Osteocyte (in vitro differentiated cells): ENCODE data around the gene PRR12. TPM values are rescaled to one million over a fixed set of nuclear protein-coding genes. Genes with fewer than 3 reads are reported as not detected.

Experiments used
- DNase-seq: peaks from one replicate; pipeline ENCODE4 v3.0.0; 2021; ENCODE audit warnings: mixed read lengths; ENCODE audit not compliant: unreplicated experiment; ENCODE audit errors: extremely low spot score
- H3K27ac Mint-ChIP-seq: one replicate; pipeline ENCODE4 v1.8.0; 2021; ENCODE audit warnings: mild to moderate bottlenecking, mixed read lengths; ENCODE audit not compliant: unreplicated experiment
- H3K27me3 Mint-ChIP-seq: one replicate; pipeline ENCODE4 v1.8.0; 2021; ENCODE audit warnings: mixed read lengths; ENCODE audit not compliant: unreplicated experiment
- H3K36me3 Mint-ChIP-seq: one replicate; pipeline ENCODE4 v1.8.0; 2021; ENCODE audit warnings: mixed read lengths; ENCODE audit not compliant: unreplicated experiment
- H3K4me1 Mint-ChIP-seq: one replicate; pipeline ENCODE4 v1.8.0; 2021; ENCODE audit warnings: mixed read lengths; ENCODE audit not compliant: unreplicated experiment
- H3K4me3 Mint-ChIP-seq: one replicate; pipeline ENCODE4 v1.8.0; 2021; ENCODE audit warnings: mild to moderate bottlenecking, moderate library complexity, mixed read lengths; ENCODE audit not compliant: unreplicated experiment
- H3K9me3 Mint-ChIP-seq: one replicate; pipeline ENCODE4 v1.8.0; 2021; ENCODE audit warnings: mixed read lengths; ENCODE audit not compliant: unreplicated experiment
- total RNA-seq: library from RNA; stranded (reverse); gene quantifications from 2 replicates; pipeline ENCODE4 v1.2.1, GENCODE V29; 2021
- TF ChIP-seq, protein P1 (sequence below): fragments of 200-600 bp; sonication (generic); IDR thresholded peaks from 2 replicates; pipeline ENCODE4 v1.5.0; 2021; ENCODE audit warnings: antibody characterized with exemption, mild to moderate bottlenecking, moderate library complexity

The PRR12 gene
- total RNA-seq, 1 donor from 2014 or later, result 31.6 TPM

DNA sequence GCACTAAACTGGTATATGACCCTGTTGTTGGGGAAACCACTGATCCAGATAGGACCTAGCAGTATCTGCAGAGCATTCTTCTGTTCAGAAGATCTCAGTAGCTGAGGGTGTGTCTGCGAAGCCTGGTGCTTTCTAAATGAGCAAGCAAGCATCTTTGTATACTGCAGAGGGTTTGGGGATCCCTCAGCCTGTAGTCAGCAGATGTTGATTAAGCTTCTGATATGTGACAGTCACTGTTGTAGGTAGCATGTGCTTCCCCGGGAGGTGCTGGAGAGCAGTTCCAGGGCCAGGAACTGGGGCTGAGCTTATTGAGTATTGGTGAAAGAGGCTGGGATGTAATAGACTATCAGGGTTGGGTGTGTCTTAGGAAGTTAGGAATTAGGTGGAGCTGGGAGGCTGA, 52.5 kb downstream of the PRR12 start:
- H3K4me3 Mint-ChIP-seq, result peak overlapping the region; percentile 95

DNA sequence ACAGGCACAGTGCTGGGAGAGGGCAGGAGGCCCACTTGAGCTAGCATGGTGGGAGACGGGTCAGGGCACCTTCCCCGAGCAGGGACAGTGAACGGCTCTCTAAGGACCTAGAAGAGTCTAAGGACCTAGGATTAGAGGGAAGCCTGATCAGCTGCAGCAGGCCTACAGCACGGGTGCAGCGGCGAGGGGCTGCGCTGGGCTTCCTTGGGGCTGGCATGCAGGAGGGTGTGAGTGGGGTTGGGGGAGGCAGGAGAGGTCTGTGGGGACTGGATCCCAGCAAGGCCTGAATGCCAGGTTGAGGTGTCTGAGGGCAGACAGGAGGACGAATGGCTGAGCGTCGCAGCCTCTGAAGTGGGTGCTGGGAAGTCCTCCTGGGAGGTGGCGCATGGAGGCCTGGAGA, 54.6 kb downstream of the PRR12 start:
- Mint-ChIP-seq H3K4me1 (peaks cover 32% of the 10 kb centered on the region), H3K36me3 (peaks cover 21% of the 10 kb centered on the region), H3K9me3 (no peaks in the 10 kb centered on the region), H3K27me3 (no peaks in the 10 kb centered on the region), H3K4me3 (no peak overlapping the region), H3K27ac (no peak overlapping the region)
- DNase-seq, result no peak
- TF ChIP-seq, protein P1, sequence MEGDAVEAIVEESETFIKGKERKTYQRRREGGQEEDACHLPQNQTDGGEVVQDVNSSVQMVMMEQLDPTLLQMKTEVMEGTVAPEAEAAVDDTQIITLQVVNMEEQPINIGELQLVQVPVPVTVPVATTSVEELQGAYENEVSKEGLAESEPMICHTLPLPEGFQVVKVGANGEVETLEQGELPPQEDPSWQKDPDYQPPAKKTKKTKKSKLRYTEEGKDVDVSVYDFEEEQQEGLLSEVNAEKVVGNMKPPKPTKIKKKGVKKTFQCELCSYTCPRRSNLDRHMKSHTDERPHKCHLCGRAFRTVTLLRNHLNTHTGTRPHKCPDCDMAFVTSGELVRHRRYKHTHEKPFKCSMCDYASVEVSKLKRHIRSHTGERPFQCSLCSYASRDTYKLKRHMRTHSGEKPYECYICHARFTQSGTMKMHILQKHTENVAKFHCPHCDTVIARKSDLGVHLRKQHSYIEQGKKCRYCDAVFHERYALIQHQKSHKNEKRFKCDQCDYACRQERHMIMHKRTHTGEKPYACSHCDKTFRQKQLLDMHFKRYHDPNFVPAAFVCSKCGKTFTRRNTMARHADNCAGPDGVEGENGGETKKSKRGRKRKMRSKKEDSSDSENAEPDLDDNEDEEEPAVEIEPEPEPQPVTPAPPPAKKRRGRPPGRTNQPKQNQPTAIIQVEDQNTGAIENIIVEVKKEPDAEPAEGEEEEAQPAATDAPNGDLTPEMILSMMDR, result no peak

More for the DNA sequence above, 52.5 kb downstream of the PRR12 start:
- Mint-ChIP-seq H3K27me3 (no peaks in the 10 kb centered on the region), H3K27ac (peak overlapping the region; percentile 29), H3K36me3 (peaks cover 14% of the 10 kb centered on the region), H3K4me1 (peaks cover 46% of the 10 kb centered on the region), H3K9me3 (no peaks in the 10 kb centered on the region)
- no peak for DNase-seq
- TF ChIP-seq, protein P1, result no peak

DNA sequence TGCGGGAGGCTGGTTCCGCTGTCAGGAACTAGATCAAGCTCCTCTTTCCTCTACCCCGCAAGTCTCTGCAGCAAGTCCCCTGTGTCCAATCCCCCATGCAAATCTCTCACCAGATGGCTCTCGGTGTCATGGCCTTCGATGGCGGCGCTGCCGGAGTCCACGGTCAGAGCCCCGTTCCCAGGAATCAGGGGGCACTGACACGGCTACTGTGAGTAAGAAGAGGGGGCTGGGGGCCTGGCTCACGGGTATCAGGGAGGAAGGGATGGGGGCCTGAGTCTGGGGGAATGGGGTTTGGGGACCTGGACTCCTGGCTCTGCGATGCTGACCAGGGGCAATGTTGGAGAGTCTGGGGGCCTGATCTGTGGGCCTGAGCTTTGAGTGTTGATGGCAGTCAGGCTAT, 55.0 kb downstream of the PRR12 start:
- no peaks in the 10 kb centered on the region for H3K27me3 Mint-ChIP-seq
- H3K4me3 Mint-ChIP-seq, result no peak overlapping the region
- H3K9me3 Mint-ChIP-seq, result no peaks in the 10 kb centered on the region
- no peak overlapping the region for H3K27ac Mint-ChIP-seq
- H3K4me1 Mint-ChIP-seq, result peaks cover 28% of the 10 kb centered on the region
- peaks cover 21% of the 10 kb centered on the region for H3K36me3 Mint-ChIP-seq
- TF ChIP-seq, protein P1, result no peak
- DNase-seq, result no peak

DNA sequence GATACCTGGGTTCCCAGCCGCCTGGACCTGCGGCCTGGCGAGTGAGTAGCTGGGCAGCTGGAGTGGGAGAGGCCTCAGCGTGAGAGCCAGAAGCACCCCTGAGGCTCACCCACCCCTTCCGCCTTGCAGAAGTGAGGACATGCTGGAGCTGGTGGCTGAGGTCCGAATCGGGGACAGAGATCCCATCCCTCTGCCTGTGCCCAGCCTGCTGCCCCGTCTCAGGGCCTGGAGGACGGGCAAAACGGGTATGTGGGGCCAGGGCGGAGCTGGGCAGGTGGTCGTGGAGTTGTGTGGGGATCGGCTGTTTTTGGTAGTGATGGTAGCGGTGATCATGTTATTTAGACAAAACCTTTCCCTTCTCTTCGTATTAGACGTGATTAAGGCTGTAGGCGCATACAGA, 55.6 kb downstream of the PRR12 start:
- TF ChIP-seq, protein P1, result no peak
- Mint-ChIP-seq H3K36me3 (peaks cover 21% of the 10 kb centered on the region), H3K27ac (peak overlapping the region; percentile 52), H3K9me3 (no peaks in the 10 kb centered on the region), H3K4me1 (peaks cover 22% of the 10 kb centered on the region), H3K4me3 (no peak overlapping the region), H3K27me3 (no peaks in the 10 kb centered on the region)
- DNase-seq, result no peak

DNA sequence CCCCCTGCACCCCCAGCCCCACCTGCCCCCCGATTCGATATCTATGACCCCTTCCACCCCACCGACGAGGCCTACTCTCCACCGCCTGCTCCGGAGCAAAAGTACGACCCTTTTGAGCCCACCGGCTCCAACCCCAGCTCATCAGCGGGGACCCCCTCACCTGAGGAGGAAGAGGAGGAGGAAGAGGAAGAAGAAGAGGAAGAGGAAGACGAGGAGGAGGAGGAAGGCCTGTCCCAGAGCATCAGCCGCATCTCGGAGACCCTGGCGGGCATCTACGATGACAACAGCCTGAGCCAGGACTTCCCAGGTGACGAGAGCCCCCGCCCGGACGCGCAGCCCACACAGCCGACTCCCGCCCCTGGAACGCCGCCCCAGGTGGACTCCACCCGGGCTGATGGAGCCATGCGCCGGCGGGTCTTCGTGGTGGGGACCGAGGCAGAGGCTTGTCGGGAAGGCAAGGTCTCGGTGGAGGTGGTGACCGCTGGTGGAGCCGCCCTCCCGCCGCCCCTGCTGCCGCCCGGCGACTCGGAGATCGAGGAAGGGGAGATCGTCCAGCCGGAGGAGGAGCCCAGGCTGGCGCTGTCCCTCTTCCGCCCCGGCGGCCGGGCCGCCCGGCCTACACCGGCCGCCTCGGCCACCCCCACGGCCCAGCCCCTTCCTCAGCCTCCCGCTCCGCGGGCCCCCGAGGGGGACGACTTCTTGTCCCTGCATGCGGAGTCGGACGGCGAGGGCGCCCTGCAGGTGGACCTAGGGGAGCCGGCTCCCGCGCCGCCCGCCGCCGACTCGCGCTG, 60.2 kb downstream of the PRR12 start:
- Mint-ChIP-seq H3K36me3 (peaks cover 28% of the 10 kb centered on the region), H3K4me1 (no peaks in the 10 kb centered on the region), H3K9me3 (no peaks in the 10 kb centered on the region), H3K27ac (no peak overlapping the region), H3K27me3 (no peaks in the 10 kb centered on the region), H3K4me3 (no peak overlapping the region)
- TF ChIP-seq, protein P1, result no peak
- no peak for DNase-seq
